NCI-H2196 treated with DMSO at 0.1 percent for 48 hours (cell line): ENCODE results near the gene PNMA8A.
A peak's percentile ranks its signal among the peaks of the same experiment; 100 is the strongest.
"Not testable (repeated sequence)": the region's sequence is repeated elsewhere in the genome, so short reads cannot be mapped to it uniquely, and the experiment has no call there.

Experiments
- DNase-seq: peaks from one replicate; lab custom pipeline; 2025; ENCODE audit not compliant: unreplicated experiment; lab: John Stamatoyannopoulos, UW

The PNMA8A gene

DNA sequence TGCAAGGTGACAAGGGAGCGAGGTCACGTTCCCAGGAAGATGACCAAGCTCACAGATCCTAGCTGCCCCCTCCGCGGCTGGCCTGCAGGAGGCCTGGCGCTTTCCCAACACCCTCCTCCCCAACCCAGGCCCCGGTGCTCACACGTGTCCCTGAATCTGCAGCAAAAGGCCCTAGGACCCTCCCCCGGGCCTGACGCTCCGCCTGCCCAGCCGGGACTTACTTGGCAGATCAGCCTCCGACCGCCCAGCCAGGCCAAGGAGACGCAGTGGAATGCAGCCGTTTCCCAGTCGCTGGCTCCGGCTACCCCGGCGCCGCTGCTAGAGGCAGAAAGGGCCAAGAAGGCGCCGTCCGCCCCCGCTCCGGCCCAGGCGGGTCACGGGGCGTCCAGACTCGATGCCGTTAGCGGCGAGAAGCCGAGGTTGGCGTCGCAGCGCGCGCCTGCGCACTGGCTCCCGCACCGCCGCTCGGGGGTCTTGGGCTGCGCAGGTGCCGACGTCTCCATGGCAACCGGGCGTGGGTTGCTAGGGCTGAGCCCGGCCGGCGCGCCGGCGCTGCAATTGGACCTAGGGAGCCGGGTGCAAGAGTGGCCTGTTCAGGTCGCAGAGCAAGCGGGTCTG, at the start of gene PNMA8A:
TSS of gene PNMA8A (minus strand) at position 448 of the 618 bp plus-strand sequence. CDS start 528 bp downstream, outside the sequence.
- peak; percentile 47 for DNase-seq

- no peak for DNase-seq
Observed at GRCh38 chr19:46520616-46521015, 49.3 kb upstream of the PNMA8A start.

DNA sequence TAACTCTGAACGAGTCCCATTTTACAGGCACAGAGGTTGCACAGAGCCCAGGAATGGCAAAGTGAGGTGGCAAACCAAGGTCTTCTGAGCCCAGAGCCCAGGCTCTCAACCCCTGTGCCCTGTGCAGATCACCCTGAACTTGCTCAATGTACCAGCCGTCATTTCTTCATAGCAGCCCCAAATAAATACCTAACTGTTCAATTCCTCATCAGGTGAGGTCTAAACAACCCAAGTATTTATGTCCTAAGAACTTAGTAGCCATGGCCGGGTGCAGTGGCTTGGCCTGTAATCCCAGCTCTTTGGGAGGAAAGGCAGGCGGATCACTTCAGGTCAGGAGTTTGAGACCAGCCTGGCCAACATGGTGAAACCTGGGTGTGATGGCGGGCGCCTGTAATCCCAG, 46.1 kb upstream of the PNMA8A start:
- no peak for DNase-seq

GRCh38 chr19:46515879-46516350, 44.6 kb upstream of the PNMA8A start:
- DNase-seq: peak; percentile 41

DNA sequence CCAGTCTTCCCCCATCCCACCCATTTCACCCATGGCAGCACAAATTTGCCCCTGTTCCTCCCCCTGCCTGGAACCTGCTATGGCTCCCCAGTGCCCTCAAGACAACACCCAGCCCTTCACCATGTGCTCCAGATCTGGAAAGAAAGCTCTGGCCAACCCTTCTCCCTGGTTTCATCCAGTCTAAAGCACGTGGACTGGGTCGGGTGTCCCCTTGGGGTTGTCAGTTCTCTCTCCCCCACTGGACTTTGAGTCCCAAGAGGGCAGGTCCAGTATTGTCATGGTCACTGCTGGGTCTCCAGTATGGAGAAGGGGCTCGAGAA, 43.9 kb upstream of the PNMA8A start:
- no peak for DNase-seq

DNA sequence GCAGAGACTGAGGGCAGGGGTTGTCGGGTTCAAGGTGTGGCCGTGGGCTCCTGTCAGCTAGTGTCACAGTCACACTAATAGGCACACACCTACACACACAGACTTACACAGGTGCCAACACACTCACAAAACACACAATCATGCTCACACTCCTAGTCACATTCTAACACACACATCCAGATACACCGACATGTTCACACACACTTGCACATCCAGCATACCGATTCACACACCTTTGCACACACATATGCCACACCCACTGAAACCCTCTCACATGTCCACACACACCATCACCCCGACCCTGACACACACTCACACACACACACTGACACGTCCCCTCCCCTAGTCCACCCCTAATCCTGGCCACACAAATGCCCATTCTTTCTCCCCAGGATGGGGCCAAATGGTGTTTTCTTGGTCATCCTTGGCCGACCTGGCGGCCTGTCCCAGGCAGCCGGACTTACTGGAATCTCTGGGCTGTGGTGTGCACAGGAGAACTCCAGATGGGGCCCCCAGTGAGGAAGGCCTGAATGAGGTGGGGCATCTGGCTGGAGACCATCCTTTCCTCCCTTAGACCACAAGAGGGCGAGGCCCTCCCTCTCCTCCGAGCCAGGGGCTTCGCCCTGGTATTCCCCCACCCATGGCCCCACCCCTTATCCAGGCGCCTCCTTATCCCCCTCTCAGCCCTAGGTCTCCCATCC, 43.4 kb upstream of the PNMA8A start:
- no peak for DNase-seq

GRCh38 chr19:46513461-46514236, 42.3 kb upstream of the PNMA8A start:
- peak; percentile 60 for DNase-seq

- no peak for DNase-seq
Observed at GRCh38 chr19:46511237-46511636, 39.9 kb upstream of the PNMA8A start.

GRCh38 chr19:46508206-46508605, 36.8 kb upstream of the PNMA8A start:
- DNase-seq: no peak

DNA sequence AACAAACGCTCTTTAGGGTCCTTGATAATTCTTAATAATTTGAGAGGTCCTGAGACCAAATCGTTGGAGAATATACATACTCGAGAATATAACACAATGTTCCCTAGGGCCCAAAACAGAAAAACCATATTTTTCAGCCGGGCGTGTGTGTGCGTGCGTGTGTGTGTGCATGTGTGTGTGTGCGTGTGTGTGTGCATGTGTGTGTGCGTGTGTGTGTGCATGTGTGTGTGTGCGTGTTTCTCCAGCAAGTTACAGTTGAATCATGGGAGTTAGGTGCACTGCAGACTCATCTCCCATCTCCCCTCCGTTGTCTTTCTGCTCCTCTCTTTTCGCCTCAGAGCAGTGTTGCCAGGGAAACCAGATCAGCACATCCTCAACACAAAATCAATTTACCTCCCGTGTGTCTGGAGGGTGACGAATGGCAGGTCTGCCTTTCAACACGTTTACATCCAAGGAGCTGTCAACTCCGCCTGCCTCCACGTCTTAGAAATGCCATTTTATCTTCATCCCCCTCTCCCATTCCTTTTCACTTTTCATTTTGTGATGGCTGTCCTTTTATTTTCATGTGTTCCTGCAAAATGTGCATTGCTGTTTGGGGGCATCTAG, 32.6 kb upstream of the PNMA8A start:
- no peak for DNase-seq

DNA sequence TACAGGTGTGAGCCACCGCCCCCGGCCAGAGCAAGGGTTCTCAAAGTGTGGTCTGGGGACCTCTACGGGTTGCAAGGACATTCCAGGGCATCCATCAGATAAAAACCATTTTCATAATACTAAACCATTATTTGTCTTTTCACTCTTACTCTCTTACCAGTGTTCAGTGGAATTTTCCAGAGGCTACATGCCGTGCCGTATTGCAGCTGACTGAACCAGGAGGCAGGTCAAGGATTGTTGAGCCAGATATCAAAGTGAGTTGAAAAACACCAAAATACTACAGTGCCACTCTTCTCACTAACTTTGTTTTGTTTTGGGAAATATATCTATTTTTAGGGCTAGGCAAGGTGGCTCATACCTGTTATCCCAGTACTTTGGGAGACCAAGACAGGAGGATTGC, 31.5 kb upstream of the PNMA8A start:
- no peak for DNase-seq

- no peak for DNase-seq
Observed at GRCh38 chr19:46499692-46500091, 28.3 kb upstream of the PNMA8A start.

GRCh38 chr19:46497773-46498172, 26.4 kb upstream of the PNMA8A start:
- DNase-seq: no peak

- DNase-seq: not testable (repeated sequence)
Observed at GRCh38 chr19:46496886-46497285, 25.5 kb upstream of the PNMA8A start.

DNA sequence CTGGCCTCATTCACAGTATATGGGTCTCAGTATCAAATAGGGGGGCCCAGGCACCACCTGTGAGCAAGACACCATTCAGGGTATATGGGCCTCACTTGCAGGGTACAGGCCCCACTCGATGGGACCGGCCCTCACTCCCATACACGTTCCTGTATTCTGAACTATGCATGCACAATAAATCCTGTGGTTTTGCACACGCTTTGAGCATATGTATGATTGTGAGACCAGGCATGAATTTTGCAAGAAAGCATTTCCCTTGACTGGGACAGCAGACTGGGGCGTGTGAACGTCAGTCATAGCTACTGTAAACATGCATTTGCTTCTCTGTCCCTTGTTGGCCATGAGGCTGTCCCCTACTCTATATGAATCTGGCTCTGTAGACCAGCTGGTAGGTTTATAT, 24.9 kb upstream of the PNMA8A start:
- no peak for DNase-seq

- DNase-seq: peak; percentile 68
Observed at GRCh38 chr19:46495786-46496099, 24.4 kb upstream of the PNMA8A start, which contains the start of gene PNMA8B. Gene PNMA8B, minus strand, starts transcription at chr19:46495867. Its CDS starts 402 bp downstream, at chr19:46495465.

- DNase-seq: no peak
Observed at GRCh38 chr19:46494941-46495785, 23.8 kb upstream of the PNMA8A start.

DNA sequence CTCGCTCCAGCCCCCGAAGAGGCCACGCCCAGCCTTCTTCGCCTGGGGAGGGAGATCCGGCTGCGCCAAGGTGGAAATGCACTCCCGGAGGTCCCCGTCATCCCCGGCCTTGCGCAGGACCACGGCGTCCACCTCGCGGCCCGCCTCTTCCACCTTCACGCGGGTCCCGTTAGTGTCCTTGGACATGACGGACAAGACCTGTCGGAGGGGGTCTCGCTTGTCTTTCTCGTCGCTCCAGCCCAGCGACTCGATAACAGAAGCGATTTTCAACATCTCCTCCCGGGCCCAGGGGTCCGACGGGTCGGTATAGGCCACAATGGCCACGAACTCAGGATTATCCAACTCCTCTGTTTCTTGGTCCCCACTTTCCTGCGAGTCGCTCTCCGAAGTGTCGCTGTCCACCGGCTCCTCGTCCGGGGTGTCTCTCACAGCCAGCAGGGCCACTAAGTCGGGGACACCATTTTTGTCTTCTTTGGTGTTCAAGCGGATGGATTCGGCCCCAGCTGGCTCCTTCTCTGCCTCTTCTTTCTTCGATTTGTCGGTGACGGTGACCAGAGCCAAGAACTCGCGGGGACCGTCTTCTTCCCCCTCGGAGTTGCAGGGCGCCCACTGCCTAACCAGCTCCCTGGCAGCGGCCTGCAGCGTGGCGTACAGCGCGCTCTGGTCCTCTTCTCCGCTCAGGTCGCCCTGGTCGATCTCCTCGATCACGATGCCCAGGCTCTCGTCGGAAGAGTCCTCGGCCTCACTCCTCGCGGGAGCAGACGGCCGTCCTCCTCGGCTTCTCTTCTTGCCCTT, 23.0 kb upstream of the PNMA8A start:
- no peak for DNase-seq

DNA sequence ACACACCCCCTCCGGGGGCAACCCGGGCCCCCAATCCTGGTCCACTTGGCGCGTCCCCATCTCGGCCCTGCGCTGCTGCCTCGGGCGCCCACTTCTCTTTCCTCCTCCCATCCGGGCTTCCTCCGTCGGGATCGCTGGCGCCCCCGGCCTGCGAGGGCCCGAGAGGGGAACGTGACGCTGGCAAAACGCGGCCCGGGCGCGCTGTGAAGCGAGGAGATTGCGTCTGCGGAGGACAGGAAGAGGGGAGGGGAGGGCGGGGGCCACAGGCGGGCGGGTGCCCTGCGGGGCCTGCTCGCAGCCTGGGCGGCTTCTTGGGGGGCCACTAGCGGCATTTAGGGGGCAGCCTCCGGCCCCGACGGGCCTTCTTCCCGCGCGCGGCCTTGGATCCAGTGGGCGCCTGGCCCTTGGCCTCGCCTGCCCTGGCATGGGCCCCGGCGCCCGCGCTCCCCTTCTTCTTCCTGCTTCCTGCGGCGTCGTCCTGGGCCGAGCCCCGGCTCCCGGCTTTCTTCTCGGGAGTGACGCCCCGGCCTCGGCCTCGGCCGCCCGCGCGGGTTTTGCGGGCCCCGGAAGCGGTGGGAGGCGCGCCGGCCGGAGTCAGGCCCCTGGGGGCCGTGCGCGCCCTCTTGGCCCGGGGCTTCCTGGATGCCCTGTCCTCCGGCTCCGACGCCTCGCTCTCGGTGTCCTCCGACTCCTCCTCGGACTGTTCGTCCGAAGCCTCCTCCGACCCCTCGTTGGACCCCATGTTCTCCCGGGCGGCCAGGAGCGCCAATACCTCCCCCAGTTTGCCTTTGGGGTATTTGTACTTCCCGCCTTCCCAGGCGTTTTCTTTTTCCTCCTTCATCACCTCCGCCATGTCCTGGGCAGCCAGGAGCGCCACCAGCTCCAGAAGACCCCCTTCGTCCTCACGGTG, 22.1 kb upstream of the PNMA8A start:
- no peak for DNase-seq
